Suprapubic skin (tissue), 4 donors: Measurements from ENCODE around the gene PLCG2.

Experiments used
- CTCF ChIP-seq, 2 donors: fragments of 200-600 bp in 1 of 2; fragments of 450-650 bp in 1 of 2; sonication (generic) in 1 of 2; IDR thresholded peaks; one replicate each; pipeline ENCODE4 v1.5.1; 2016 to 2019; ENCODE audit warnings: antibody characterized with exemption in 2 of 2, mild to moderate bottlenecking in 1 of 2, moderate library complexity in 1 of 2
- EP300 ChIP-seq: sonication (generic); formaldehyde crosslinking; IDR thresholded peaks from one replicate; pipeline ENCODE4 v1.6.1; 2017; ENCODE audit warnings: antibody characterized with exemption
- POLR2A ChIP-seq, 2 donors: fragments of 450-650 bp; IDR thresholded peaks; one replicate each; pipeline ENCODE4 v1.6.1; 2017; ENCODE audit warnings: antibody characterized with exemption in 2 of 2, mild to moderate bottlenecking in 2 of 2, moderate library complexity in 2 of 2
- POLR2AphosphoS5 ChIP-seq, 3 donors: sonication (generic); formaldehyde crosslinking; IDR thresholded peaks; one replicate each; pipeline ENCODE4 v1.6.1; 2017; ENCODE audit warnings: antibody characterized with exemption in 3 of 3

GRCh38 chr16:81885976-81886586, 107.0 kb downstream of the PLCG2 start:
- TF ChIP-seq CTCF (IDR thresholded peaks at IDR 0.05) = peak in 1 of 2 donors; percentile 54
- no peak for TF ChIP-seq POLR2A (IDR thresholded peaks at IDR 0.05)
- no peak for TF ChIP-seq POLR2AphosphoS5 (IDR thresholded peaks at IDR 0.05)
- TF ChIP-seq EP300 = no peak
